GM18873 (cell line): ENCODE measurements around the gene TCAP.
"Not testable (repeated sequence)": the region's sequence is repeated elsewhere in the genome, so short reads cannot be mapped to it uniquely, and the experiment has no call there.

Experiments used
- ATAC-seq: cut with Tn5 transposase; IDR thresholded peaks from one replicate; pipeline ENCODE4 v1.9.1; 2021; ENCODE audit warnings: mild to moderate bottlenecking, moderate library complexity, moderate number of reproducible peaks; ENCODE audit not compliant: unreplicated experiment, low FRiP score

TCAP gene

DNA sequence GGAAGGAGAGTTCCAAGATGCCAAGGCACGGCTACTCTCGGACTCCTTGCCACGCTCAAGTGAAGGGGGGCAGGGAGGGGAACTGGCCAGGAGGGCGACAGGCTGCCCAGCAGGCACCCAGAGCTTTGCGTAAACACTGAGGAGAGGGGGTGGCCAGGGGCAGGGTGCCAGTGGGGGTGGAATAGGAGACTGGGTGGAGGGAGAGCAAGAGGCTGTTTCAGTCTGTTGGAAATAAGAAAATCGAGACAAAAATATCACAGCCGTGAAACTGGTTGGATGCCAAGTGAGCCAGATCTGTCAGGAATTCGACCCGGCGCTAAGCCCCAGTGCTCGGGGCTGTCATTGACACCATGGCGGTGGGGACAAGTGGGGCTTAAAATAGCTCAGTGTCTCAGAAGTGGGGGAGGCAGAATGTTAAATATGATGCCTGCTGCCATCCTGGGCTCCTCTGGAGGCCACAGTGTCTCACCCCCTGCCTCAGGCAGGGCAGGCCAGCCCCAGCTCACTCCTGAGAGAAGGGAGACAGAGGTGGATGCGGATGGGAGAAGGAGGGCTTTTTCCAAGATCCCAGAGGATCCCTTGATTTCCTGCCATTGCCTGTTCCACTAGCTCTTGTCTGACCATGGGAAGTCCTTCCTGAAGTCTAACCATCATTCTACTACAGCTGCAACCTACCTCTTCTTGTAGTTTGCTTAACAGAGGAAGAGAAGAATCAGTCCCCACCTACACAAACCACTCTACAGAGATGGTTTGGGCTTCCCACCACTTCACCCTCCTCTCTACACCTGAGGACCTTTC, 12.6 kb downstream of the TCAP start:
- no peak for ATAC-seq

DNA sequence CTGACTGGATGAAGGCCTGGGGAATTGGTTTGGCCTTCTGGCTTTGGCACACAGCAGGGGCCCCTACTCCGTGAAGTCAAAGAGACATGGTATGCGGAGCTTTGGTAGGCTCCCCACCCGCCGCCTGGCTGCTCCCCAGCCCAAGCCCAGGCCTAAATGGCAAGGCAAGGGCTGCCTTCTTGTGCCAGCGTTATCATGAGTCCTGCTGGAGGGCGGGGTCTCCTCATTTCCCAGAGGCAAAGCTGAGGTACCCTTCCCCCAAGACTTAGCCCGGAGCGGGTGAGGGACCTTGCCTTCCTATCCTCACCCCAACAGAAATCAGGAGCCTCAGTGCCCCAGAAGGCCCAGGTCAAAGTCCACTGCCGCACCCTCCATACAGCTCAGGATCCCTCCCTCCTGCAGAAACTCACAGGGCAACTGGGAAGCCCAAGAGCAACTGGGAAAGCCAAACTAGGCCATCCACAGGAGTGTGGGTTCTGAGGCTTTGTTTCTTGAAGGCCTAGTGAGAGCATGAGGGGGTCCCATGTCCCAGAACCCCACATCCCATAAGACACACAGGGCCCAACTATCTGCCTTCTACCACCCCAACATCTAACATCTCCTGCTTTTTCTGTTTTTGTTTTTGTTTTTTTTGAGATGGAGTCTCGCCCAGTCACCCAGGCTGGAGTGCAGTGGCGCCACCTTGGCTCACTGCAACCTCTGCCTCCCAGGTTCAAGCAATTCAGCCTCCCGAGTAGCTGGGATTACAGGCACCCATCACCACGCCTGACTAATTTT, 13.4 kb downstream of the TCAP start:
- no peak for ATAC-seq

DNA sequence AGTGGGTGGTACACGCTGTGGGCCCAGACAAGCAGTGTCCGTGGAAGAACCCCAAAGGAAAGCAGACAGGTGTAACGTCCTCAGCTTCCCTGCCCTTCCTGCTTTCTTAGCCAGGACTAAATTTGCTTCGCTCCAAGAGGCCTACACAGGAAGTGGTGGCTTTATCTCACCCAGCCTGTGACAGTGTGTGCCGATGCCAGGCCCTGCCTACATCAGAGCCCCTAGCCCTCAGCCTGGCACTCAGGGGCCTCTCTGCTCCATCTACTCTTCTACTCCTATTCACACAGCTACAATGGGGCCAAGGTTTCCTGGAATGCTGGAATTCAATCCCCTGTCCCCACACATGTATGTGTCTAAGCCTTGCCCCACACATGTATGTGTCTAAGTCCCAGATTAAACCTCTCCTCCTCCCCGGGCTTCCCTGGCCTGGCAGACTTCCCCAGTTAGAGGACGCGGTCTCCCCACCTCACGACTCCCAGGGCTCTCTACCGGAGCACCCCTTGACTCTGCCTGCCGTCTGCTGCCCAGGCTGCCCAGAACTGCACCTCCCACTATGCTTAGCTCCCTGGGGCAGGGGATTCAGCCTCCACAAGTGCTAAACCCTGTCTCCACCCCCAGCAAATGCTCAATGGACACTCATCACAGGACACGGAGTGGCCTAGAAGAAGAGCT, 14.5 kb downstream of the TCAP start:
- no peak for ATAC-seq

DNA sequence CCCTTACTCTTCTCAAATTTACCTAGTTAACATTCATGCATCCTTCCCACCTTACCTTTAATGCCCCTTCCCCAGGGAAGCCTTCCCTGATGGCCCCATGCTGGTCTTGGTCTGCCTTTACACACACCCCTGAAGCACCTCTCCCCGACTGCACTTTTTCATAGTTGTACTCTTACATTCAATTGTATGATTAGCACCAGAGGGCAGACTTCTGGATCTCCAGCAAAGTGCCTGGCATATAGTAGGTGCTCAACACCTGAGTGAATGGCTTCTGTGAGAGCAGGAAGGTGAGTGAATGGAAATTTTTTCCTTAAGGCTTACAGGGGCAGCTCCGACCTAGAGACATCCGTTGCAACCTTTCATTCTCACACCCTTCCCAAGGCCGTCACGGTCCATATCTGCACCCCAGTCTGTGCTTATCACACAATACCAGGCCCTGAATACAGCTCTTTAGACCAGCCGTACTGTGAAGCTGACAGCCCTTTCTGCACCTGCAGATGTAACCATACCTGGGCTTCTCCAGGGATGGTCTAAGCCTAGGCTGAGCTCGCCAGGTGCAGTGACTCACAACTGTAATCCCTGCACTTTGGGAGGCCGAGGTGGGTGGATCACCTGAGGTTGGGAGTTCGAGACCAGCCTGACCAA, 18.3 kb downstream of the TCAP start:
- no peak for ATAC-seq

DNA sequence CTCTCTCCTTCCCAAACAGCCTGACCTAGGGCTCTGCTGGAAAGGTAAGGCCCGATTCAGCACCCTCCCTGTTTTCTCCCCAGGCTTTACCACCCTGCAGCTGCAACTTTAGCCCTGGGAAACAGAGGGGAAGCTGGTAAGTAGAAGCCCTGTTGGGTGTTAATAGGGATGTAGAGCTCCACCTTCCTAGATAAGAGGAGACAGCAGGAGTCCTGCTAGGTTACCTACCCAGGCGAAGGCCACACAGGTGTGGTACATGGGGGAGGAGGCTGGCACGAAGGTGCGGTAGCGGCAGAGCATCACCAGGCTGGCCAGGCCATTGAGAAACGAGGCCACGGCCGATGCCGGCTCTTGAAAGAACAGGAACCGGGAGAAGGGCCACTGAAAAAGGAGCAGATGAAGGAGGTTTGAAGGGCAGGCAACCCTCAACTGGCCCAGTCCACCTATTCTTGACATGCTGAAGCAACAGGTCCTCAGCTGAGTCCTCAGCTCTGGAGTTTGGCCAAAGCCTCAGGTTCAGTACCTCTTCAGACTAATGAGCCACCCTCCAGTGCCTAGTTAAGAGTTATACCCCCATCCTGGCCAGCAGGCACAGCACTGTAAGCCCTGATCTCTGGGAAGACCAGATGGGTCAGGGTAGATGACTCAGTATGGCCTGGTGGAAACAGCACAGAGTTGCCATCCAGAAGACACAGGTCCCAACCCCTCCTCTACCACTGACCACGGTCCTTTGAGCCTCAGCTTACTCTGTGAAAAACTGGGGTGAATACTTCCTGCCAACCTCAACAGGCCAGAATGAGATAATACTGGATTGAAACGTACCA, 19.4 kb downstream of the TCAP start:
- ATAC-seq = no peak

DNA sequence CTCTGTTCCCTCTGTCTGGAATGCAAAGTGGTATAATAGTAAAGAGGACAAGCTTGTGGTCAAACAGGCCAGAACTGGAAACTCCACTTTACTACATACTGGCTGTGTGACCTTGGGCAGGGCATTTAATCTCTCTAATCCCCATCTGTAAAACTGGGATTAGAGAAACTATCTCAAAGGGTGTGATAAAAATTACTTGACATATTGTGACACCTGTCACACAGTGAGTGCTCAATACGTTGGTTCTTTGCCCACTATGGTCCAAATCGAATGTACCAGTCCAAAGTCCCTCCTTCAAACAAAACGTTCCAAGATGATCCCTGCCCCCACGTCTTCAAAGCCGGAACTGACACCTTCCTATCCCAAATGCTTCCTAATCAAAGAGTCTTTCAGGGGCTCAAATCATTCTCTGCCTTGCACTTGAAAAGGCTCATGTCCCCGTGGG, 22.0 kb downstream of the TCAP start:
- ATAC-seq = no peak

DNA sequence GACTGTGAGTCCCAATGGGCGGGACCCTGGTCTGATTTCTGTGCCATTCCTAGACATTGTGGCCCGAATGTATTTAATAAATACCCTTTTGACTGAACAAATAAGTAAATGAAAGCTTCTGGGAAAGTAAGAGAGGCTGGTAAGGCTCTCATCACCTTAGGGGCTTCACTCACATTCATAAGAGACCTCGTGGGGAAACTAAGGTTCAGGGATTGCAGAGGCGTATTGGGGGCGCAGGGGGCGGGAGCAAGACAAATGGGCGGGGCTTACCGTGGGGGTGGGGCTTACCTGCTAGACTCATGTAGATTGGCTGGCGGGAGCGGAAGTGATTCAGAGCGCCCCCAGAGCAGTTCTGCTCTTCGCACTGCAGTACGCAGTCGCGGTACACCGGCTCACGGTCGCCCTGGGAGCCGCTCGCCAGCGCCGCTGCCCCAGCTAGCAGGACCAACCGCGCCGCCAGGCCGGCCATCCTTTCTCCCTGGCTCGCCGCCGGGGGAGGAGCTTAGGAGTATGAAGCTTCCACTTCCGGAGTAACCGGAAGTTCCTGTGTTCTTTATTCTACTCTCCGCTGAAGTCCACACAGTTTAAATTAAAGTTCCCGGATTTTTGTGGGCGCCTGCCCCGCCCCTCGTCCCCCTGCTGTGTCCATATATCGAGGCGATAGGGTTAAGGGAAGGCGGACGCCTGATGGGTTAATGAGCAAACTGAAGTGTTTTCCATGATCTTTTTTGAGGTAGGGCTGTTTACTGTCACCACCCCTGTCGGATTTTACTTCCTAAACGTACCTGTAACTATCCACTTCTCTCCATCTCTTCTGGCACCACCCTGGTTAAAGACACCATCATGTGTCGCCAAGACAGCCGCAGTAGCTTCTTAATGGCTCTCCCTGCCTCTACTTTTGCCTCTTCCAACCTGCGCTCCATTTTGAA, 22.7 kb downstream of the TCAP start, which contains the start of gene PGAP3:
Gene PGAP3, minus strand, starts transcription at position 512 of the 929 bp plus-strand sequence. Its CDS starts 43 bp downstream, at position 469.
- peak; percentile 70 for ATAC-seq

DNA sequence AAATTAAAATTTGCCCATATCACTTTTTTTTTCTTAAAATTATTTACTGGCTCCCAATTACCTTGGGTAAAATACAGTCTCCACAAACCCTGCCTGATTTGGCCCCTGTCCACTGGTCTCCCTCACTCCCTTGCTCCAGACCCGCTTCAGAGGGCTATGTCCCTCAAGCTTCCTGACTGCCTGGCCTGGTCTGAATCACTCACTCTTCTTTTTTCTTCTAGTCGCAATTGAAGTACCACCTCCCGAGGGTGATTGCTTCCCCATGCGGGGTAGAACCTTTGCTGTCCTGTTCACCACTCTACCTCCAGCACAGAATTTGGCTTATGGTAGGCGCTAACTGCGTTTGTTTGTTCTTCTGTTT, 23.3 kb downstream of the TCAP start:
- ATAC-seq = no peak

DNA sequence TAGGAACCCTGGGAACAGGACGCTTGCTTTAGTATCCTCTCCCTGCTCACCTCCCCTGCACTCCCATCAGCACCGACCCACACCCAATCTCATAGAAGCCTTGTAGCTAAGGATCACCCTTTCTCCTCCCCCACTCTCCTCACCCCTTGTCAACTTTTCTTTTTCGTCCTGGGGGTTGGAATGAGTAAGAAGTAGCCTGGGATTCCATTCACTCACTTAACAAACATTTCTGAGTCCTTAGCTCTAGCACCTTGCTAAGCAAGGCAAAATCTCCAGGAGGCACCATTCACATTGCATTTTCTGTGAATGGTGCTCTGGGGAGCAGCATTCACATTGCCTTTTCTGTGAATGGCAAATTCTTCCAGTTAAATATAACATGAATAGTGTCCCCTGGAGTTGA, 23.8 kb downstream of the TCAP start:
- no peak for ATAC-seq

DNA sequence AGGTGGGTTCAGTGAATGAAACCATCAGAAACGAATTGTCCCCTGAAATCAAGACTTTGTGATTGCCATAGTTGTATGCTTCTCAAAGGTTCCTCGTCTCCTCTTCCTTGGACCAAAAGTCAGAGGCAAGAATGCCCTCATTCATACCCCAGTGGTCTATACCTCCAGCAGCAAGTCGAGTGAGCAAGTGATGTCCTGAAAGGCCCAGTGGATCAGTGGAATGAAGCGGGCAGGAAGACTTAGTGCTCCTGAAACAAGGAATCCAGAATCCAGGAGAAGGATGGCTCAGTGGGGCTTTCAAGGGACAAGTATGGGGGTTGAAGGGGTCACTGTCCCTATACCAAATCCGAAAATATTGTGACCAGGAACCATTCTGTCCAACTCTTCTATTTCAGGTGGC, 29.4 kb downstream of the TCAP start:
- no peak for ATAC-seq

DNA sequence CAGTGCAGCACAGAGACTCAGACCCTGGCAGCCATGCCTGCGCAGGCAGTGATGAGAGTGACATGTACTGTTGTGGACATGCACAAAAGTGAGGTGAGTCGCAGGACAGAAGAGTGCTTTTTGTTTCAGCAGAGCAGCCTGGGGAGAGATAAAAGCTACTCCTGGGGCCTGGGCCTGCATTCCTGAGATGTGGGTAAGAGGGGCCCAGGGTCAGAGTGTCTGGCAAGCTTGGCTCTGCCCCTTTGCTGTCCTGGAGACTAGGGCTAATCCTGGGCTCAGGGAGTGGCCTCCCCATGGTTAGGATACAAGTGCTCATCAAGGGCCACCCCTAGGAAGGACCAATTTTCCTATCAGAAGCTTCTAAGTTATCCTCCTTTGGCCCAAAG, 29.9 kb downstream of the TCAP start:
- ATAC-seq = no peak

DNA sequence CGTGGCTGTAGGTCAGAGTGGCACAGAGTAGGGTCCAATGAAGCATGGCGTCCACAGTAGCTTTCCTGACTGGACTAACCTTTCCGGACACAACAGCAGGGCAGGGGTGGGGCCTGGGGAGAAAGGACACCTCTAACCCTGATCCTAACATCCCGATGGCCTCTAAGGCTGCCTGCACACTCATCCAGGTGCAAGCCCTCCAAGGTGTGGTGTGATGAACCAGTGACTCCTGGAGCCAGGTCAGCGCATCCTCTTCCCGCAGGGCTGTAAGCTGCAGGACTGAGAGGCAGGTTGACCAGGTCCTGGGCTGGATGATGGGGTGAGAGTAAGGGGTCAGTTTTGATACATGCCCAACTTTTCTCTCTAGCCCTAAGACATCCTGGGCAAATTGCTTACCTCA, 31.6 kb downstream of the TCAP start:
- ATAC-seq = no peak

DNA sequence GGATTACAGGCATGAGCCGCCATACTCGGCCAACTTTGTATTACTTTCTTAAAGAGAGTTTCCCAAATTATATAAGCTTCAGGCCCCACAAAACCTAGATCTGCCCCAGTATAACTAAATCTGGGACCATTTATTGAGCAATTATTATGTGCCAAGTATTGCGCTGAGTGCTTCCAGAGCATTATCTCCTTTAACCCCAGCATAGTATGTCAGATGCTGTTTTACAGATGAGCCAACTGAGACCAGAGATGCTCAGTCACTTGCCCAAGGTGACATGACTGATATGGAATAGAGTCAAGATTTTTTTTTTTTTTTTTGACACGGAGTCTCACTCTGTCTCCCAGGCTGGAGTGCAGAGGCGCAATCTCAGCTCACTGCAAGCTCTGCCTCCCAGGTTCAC, 32.8 kb downstream of the TCAP start:
- no peak for ATAC-seq

DNA sequence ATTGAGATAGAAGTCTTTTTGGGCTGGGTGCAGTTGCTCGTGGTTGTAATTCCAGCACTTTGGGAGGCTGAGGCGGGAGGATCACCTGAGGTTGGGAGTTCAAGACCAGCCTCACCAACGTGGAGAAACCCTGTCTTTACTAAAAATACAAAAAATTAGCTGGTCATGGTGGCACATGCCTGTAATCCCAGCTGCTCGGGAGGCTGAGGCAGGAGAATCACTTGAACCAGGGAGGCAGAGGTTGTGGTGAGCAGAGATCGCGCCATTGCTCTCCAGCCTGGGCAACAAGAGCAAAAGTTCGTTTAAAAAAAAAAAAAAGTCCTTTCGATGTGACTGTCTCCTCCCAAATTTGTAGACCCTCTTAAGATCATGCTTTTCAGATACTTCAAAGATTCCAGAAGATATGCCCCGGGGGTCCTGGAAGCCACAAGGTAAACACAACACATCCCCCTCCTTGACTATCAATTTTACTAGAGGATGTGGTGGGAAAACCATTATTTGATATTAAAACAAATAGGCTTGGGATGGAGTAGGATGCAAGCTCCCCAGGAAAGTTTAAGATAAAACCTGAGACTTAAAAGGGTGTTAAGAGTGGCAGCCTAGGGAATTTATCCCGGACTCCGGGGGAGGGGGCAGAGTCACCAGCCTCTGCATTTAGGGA, 34.1 kb downstream of the TCAP start:
- not testable (repeated sequence) for ATAC-seq

DNA sequence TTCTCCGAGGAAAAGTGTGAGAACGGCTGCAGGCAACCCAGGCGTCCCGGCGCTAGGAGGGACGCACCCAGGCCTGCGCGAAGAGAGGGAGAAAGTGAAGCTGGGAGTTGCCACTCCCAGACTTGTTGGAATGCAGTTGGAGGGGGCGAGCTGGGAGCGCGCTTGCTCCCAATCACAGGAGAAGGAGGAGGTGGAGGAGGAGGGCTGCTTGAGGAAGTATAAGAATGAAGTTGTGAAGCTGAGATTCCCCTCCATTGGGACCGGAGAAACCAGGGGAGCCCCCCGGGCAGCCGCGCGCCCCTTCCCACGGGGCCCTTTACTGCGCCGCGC, 34.6 kb downstream of the TCAP start, which contains the start of gene ERBB2:
Gene ERBB2, plus strand, starts transcription at position 247 of the 330 bp plus-strand sequence. CDS start 175 bp downstream, outside the sequence.
- no peak for ATAC-seq

DNA sequence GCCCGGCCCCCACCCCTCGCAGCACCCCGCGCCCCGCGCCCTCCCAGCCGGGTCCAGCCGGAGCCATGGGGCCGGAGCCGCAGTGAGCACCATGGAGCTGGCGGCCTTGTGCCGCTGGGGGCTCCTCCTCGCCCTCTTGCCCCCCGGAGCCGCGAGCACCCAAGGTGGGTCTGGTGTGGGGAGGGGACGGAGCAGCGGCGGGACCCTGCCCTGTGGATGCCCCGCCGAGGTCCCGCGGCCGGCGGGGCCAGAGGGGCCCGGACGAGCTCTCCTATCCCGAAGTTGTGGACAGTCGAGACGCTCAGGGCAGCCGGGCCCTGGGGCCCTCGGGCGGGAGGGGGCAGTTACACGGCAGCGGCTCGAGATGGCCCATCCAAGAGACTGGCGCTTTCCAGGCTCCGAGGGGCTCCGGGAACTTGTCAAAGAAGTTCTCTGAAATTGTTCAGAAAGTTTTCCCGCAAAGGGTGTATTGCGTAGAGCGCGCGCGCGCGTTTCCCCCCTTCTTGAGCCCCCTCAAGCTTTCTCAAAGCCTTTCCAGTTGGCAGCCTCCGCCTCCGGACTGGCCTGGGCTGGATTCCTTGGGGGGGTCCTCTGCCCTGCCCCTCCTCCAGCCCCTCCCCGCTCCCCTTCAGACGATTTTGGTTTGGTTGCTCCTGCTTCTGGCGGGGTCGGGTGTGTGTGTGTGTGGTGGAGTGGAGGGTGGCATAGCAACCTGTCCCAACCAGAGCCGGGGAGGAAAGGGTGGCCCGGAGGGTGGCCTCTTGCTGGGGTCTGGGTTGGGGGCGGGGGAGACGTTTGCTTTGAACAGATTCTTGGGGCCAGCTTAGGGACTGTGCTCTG, 35.2 kb downstream of the TCAP start:
- no peak for ATAC-seq

DNA sequence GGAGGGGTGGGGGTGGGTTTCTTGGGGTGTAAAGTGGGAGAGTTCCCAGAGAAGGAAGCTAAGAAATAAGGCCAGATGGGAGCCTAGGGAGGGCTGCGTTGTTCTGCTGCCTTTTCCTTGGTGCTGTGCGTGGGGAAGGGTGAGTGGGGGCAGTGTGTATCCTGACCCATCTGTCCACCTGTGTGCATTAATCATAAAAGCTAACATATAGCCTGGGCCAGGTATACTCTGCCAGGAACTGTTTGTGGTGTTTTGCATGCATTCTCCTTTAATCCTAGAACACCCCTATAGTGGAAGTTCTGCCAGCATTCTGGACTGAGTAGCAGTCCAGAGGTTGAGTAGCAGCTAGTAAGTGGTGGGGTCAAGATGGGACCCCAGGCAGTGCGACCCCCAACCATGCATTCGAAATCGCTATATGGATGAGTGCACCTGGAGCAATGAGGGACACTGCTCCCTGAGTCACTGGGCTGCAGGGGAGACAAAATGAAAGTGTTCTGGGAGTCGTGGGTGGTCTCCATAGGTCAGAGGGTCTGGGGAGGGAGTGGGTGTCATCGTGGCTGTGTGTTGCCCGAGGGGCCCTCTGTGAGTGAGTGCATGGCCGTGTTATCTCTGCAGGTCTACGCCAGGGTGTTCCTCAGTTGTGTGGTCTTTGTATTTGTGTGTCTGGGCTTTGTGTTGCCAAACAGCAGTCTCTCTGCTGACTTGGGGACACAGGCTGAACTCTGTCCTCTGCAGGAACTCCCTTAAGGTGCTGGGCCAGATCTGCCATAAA, 36.0 kb downstream of the TCAP start:
- no peak for ATAC-seq
